Lung (tissue), 12 donors: Measurements from ENCODE around the gene ZNF804B. TPM values are rescaled to one million over a fixed set of nuclear protein-coding genes. Genes with fewer than 3 reads are reported as not detected.

ENCODE experiments used
- ATAC-seq: fragments of 200-7000 bp; cut with Tn5 transposase; one replicate; pipeline ENCODE4 v1.9.1; 2020; ENCODE audit warnings: moderate number of reproducible peaks; ENCODE audit not compliant: insufficient read depth, low FRiP score
- DNase-seq, 3 donors: peaks; one replicate each; pipeline ENCODE4 v3.0.0-alpha.2; 2013 to 2017
- H3K27ac ChIP-seq, 2 donors: one replicate each; pipeline ENCODE4 v1.5.1; 2013; ENCODE audit warnings: mild to moderate bottlenecking in 2 of 2, moderate library complexity in 2 of 2, control low read depth in 1 of 2, inconsistent platforms in 1 of 2, low read depth in 1 of 2, low read length in 1 of 2
- H3K27me3 ChIP-seq, 3 donors: one replicate each; pipeline ENCODE4 v1.5.1; 2013; ENCODE audit warnings: low read length in 2 of 3; ENCODE audit not compliant: control insufficient read depth in 3 of 3, insufficient read depth in 3 of 3
- H3K36me3 ChIP-seq, 4 donors: one replicate each; pipeline ENCODE4 v1.5.1; 2013; ENCODE audit warnings: low read length in 4 of 4, mild to moderate bottlenecking in 1 of 4, moderate library complexity in 1 of 4; ENCODE audit not compliant: control insufficient read depth in 4 of 4, insufficient read depth in 4 of 4
- H3K4me1 ChIP-seq, 5 donors: one replicate each; pipeline ENCODE4 v1.5.1; 2013; ENCODE audit warnings: low read length in 5 of 5, mild to moderate bottlenecking in 2 of 5, moderate library complexity in 1 of 5; ENCODE audit not compliant: control insufficient read depth in 5 of 5, insufficient read depth in 5 of 5
- H3K4me3 ChIP-seq: one replicate; pipeline ENCODE4 v1.5.1; 2013; ENCODE audit warnings: mild to moderate bottlenecking, control low read depth, moderate library complexity
- H3K9ac ChIP-seq, 2 donors: one replicate each; pipeline ENCODE4 v1.5.1; 2013; ENCODE audit warnings: low read length in 2 of 2, control low read depth in 1 of 2; ENCODE audit not compliant: insufficient read depth in 1 of 2
- H3K9me3 ChIP-seq, 4 donors: one replicate each; pipeline ENCODE4 v1.5.1; 2013; ENCODE audit warnings: low read length in 3 of 4, mild to moderate bottlenecking in 1 of 4, moderate library complexity in 1 of 4; ENCODE audit not compliant: control insufficient read depth in 4 of 4, insufficient read depth in 3 of 4
- WGBS, 2 donors: extraction: QIAGEN DNeasy Blood & Tissue Kit; methylation state at CpG; one replicate each; pipeline ENCODE4 v1.1.7; 2013; 5-methylcytosine and 5-hydroxymethylcytosine counted together
- polyA plus RNA-seq, 2 donors: library from polyadenylated mRNA; stranded (reverse); fragments of 200-250 nt; gene quantifications; one replicate each; pipeline ENCODE4 v1.2.1, GENCODE V29; 2013
- total RNA-seq, 2 donors: library from RNA; depleted of rRNA in 1 of 2; stranded (reverse); fragments of >200 nt in 1 of 2; gene quantifications; one replicate each; pipeline ENCODE4 v1.2.1, GENCODE V29; 2014 to 2021
- TF ChIP-seq, protein P1 (sequence below): IDR thresholded peaks from 2 replicates; pipeline ENCODE4 v1.5.1; 2012; ENCODE audit warnings: mild to moderate bottlenecking; ENCODE audit errors: control extremely low read depth, extremely low read depth
- donor health status: control.
- donor health status: control.
- donor health status: Bipolar disorder and iron deficiency.
- donor health status: healthy.
- donor health status: DM: yes; HTN: yes; CAD: no.

ZNF804B gene
- total and polyA plus RNA-seq, 4 donors = not detected

DNA sequence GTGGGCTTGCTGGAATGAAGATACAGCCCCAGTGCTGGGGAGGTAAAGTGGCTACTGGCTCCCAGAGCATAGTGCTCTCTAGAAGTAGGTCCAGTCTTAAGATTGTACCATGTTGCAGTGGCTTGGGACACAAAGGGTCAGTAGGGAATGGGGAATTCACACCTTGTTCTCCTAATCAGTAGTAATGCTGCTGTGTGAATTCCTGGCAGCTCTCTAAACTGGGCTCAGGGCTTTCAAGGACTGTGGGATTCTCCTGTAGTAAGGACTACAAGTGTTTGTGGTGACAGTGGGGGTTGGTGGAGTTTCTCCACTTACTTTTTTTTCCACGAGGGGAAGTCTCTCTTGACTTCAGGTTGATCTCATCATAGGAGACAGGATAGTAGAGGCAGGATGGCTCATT lies 262.2 kb downstream of the ZNF804B start:
- ATAC-seq = no peak
- Histone ChIP-seq H3K9me3 (peaks cover 0 to 3% (median 0%) of the 10 kb centered on the region in 4 donors), H3K27ac (no peak overlapping the region), H3K27me3 (no peaks in the 10 kb centered on the region), H3K4me3 (no peak overlapping the region), H3K9ac (no peak overlapping the region), H3K4me1 (no peaks in the 10 kb centered on the region), H3K36me3 (no peaks in the 10 kb centered on the region)
- no peak for DNase-seq
- WGBS, 2 donors = 21 to 59% methylated on average over 1 of the region's 1 CpG
- TF ChIP-seq, protein P1, sequence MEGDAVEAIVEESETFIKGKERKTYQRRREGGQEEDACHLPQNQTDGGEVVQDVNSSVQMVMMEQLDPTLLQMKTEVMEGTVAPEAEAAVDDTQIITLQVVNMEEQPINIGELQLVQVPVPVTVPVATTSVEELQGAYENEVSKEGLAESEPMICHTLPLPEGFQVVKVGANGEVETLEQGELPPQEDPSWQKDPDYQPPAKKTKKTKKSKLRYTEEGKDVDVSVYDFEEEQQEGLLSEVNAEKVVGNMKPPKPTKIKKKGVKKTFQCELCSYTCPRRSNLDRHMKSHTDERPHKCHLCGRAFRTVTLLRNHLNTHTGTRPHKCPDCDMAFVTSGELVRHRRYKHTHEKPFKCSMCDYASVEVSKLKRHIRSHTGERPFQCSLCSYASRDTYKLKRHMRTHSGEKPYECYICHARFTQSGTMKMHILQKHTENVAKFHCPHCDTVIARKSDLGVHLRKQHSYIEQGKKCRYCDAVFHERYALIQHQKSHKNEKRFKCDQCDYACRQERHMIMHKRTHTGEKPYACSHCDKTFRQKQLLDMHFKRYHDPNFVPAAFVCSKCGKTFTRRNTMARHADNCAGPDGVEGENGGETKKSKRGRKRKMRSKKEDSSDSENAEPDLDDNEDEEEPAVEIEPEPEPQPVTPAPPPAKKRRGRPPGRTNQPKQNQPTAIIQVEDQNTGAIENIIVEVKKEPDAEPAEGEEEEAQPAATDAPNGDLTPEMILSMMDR = no peak

DNA sequence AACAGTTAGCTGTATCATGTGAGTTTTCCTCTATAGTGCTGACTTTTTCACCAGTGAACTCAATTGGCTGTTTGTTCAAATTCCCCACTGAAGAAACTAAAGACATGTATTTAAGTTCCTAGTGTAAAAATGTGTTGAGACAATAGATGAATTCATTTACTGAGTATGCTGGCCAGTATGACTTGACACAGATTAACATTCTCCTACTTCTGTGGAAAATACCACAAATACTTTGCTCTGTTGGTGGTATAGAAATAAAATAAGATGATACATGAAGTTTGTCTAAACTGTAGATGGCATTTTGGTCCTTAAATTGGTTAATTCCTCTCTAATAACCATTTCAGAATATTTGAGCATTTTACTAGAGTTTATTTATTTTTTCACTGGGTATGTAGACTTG lies 263.7 kb downstream of the ZNF804B start:
- ATAC-seq (no peak), DNase-seq (no peak)
- Histone ChIP-seq H3K27me3 (no peaks in the 10 kb centered on the region), H3K9ac (no peak overlapping the region), H3K4me3 (no peak overlapping the region), H3K36me3 (no peaks in the 10 kb centered on the region), H3K4me1 (no peaks in the 10 kb centered on the region), H3K27ac (no peak overlapping the region), H3K9me3 (peaks cover 0 to 3% (median 0%) of the 10 kb centered on the region in 4 donors)
- TF ChIP-seq, protein P1 = no peak

DNA sequence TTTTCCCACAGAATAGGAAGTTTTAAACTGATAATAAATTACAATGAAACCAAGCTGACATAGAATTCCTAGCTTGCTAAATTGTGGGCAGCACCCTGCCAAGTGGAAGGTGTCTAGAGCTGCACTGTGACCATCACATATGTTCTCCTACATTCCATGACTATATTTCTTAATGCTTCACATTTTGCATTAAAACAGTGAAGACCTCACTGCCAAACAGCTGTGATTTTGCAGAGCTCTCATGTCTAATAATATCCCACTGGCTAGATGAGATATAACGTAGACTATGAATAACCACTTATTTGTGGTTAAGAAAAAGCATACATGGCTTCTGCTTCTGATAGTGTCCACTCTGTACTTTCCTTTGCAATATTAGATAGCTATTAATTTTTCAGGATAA lies 264.4 kb downstream of the ZNF804B start:
- ATAC-seq (no peak), DNase-seq (no peak)
- Histone ChIP-seq H3K9ac (no peak overlapping the region), H3K27ac (no peak overlapping the region), H3K27me3 (no peaks in the 10 kb centered on the region), H3K36me3 (no peaks in the 10 kb centered on the region), H3K9me3 (peaks cover 0 to 3% (median 0%) of the 10 kb centered on the region in 4 donors), H3K4me3 (no peak overlapping the region), H3K4me1 (no peaks in the 10 kb centered on the region)
- TF ChIP-seq, protein P1 = no peak
- WGBS, 2 donors = 23 to 51% methylated on average over 1 of the region's 1 CpG

DNA sequence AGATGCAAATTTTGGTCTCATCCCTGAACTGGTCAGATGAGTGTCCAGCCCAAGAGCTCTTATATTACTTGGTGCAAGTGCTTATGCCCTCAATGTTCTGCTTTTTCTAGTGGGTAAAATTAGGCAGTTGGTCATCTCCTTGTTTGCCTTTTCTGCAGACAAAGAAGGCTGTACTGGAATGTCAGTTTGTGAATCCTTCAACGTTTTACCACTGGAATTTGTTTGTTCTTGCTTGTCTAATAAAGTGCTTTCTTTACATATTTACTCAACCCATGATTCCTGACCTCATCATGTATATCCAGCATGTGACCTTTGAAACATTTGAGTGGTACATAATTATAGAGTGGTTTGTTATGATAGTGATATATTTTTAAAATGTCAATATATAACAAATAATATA lies 268.3 kb downstream of the ZNF804B start:
- H3K36me3 ChIP-seq = no peaks in the 10 kb centered on the region
- no peaks in the 10 kb centered on the region for H3K27me3 ChIP-seq
- H3K9me3 ChIP-seq = no peaks in the 10 kb centered on the region
- WGBS, 2 donors = 25 to 42% methylated on average over 1 of the region's 1 CpG
- no peak overlapping the region for H3K27ac ChIP-seq
- TF ChIP-seq, protein P1 = no peak
- DNase-seq (no peak), ATAC-seq (no peak)
- H3K4me1 ChIP-seq = no peaks in the 10 kb centered on the region
- no peak overlapping the region for H3K9ac ChIP-seq
- no peak overlapping the region for H3K4me3 ChIP-seq
